ENCODE data around the gene ELMO3. TPM values are rescaled to one million over a fixed set of nuclear protein-coding genes. Genes with fewer than 3 reads are reported as not detected.

ELMO3 gene
- total RNA-seq, 1 experiment from 2014 or later, result 8.6 TPM

DNA sequence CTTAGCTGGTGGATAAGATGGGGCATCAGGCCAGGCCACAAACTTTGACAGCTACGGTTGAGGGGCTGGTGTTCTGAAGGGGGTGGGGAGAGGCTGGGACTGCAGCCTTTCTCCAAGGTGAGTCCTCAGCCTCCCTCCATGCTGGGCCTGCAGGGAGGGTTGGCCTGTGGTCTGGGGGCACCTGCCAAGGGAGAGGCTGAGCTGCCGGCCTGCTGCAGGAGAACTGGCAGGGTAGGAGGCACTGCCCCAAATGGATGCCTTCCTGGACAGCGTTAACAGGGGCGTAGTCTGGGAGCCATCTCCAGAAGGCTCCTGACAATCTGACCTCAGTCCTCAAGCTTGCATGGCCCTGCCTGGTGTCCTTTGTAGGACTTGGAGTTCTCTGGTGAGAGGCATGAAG lies 5.1 kb downstream of the ELMO3 start:
- H2BK12ac ChIP-seq (ENCODE audit: insufficient read length, low read depth, low read length), result no peak overlapping the region
- H4K5ac ChIP-seq (ENCODE audit: insufficient read length, low read depth, low read length), result no peak overlapping the region
- no peaks in the 10 kb centered on the region for H3K79me1 ChIP-seq (ENCODE audit: insufficient read depth, low read depth, low read length, poor library complexity, severe bottlenecking)
- H4K8ac ChIP-seq (replicated peaks; ENCODE audit: insufficient read length, low read depth, low read length), result no peak overlapping the region
- DNase-seq, result no peak
- no peak overlapping the region for H2BK120ac ChIP-seq (ENCODE audit: low read depth, low read length, poor library complexity, severe bottlenecking)
- Mint-ChIP-seq H3K36me3 (ENCODE audit: insufficient read depth in 1 of 3, low read depth in 3 of 3) (peaks cover 0 to 25% (median 4%) of the 10 kb centered on the region in 3 experiments; a peak in 4 of 7 replicates), H3K27ac (no peak overlapping the region), H3K4me1 (peaks cover 14 to 16% of the 10 kb centered on the region in 2 experiments), H3K4me3 (no peak overlapping the region), H3K9me3 (no peaks in the 10 kb centered on the region), H3K27me3 (ENCODE audit: low read depth) (0 out of 2 replicates have a peak, but pooled peaks cover 2% of the 10 kb centered on the region)
- H3K56ac ChIP-seq (ENCODE audit: insufficient read length, low read depth, low read length), result no peak overlapping the region
- H3K9ac ChIP-seq (ENCODE audit: extremely low read depth, insufficient read length, low read length), result no peak overlapping the region
- H2BK20ac ChIP-seq (ENCODE audit: low read depth, low read length, poor library complexity, severe bottlenecking), result no peak overlapping the region
- no peaks in the 10 kb centered on the region for H3K79me2 ChIP-seq (ENCODE audit: insufficient read depth, low read length)
- WGBS (ENCODE audit: extremely low coverage, insufficient read length, low lambda C conversion rate), result no CpG with 5 or more reads among the region's 4 CpGs
- no peak overlapping the region for H3K23ac ChIP-seq (ENCODE audit: insufficient read length, low read depth, low read length)
- no peak overlapping the region for H3K4me2 ChIP-seq (ENCODE audit: insufficient read depth, insufficient read length, low read length)
- H2BK5ac ChIP-seq (ENCODE audit: insufficient read length, low read length), result no peak overlapping the region
- H3K18ac ChIP-seq (ENCODE audit: insufficient read length, low read depth, low read length), result no peak overlapping the region
- no peak overlapping the region for H3K27ac ChIP-seq (ENCODE audit: insufficient read length, low read depth, low read length)
- no peak overlapping the region for H2AFZ ChIP-seq (ENCODE audit: low read length)
- H3K9me3 ChIP-seq (ENCODE audit: control insufficient read depth, low read depth, low read length), result no peaks in the 10 kb centered on the region
- H3K27me3 ChIP-seq (ENCODE audit: insufficient read depth, low read length), result no peaks in the 10 kb centered on the region
- H3K23me2 ChIP-seq (ENCODE audit: insufficient read length, low read depth, low read length, poor library complexity, severe bottlenecking), result no peaks in the 10 kb centered on the region
- no peak overlapping the region for H2BK15ac ChIP-seq (ENCODE audit: low read depth, low read length)
- no peak overlapping the region for H4K91ac ChIP-seq (ENCODE audit: insufficient read length, low read depth, low read length)
- H3T11ph ChIP-seq (ENCODE audit: low read length), result no peak overlapping the region
- TF ChIP-seq CTCF (conservative IDR thresholded peaks at IDR 0.05), result no peak
- no peaks in the 10 kb centered on the region for H3K4me1 ChIP-seq (ENCODE audit: insufficient read depth, low read length)
- no peak overlapping the region for H3K14ac ChIP-seq (ENCODE audit: insufficient read depth, low read length)
- no peak overlapping the region for H3K4ac ChIP-seq (ENCODE audit: low read depth, low read length)
- no peaks in the 10 kb centered on the region for H4K20me1 ChIP-seq (ENCODE audit: control insufficient read depth, insufficient read depth, insufficient read length)
- no peak overlapping the region for H2AK5ac ChIP-seq (ENCODE audit: insufficient read length, low read length)

Measured in H9 (cell line).